Dedifferentiated amniotic fluid mesenchymal stem cell (primary cell): ENCODE data around the gene EIF2S2.
"Not testable (repeated sequence)": the region's sequence is repeated elsewhere in the genome, so short reads cannot be mapped to it uniquely, and the experiment has no call there.

Source experiments
- DNase-seq: peaks from one replicate; pipeline ENCODE4 v3.0.0-alpha.2; 2016; ENCODE audit errors: extremely low spot score

Gene EIF2S2

GRCh38 chr20:34111702-34112599 is at the start of gene EIF2S2:
Gene EIF2S2 (minus strand): TSS chr20:34112243. CDS start chr20:34112110, 133 bp downstream.
- peak; percentile 96 for DNase-seq

DNA sequence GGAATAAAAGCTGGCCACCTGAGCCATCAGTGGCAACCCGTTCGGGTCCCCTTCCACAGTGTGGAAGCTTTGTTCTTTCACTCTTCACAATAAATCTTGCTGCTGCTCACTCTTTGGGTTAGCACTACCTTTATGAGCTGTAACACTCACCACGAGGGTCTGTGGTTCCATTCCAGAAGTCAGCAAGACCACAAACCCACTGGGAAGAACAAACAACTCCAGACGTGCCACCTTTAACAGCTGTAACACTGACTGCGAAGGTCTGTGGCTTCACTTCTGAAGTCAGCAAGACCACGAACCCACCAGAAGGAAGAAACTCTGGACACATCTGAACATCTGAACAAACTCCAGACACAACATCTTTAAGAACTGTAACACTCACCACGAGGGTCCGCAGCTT is 45.7 kb upstream of the EIF2S2 start:
- not testable (repeated sequence) for DNase-seq

- DNase-seq, result no peak
These were observed 43.8 kb upstream of the EIF2S2 start for GRCh38 chr20:34155836-34156235.

- not testable (repeated sequence) for DNase-seq
These were observed 41.1 kb upstream of the EIF2S2 start for GRCh38 chr20:34153169-34153568.

DNA sequence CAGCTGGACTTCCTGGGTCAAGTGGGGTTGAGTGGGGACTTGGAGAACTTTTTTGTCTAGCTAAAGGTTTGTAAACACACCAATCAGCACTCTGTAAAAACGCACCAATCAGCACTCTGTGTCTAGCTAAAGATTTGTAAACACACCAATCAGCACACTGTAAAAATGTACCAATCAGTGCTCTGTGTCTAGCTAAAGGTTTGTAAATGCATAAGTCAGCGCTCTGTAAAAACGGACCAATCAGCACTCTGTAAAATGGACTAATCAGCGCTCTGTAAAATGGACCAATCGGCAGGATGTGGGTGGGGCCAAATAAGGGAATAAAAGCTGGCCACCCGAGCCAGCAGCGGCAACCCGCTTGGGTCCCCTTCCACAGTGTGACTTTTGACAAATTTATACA is 40.0 kb upstream of the EIF2S2 start:
- not testable (repeated sequence) for DNase-seq

DNA sequence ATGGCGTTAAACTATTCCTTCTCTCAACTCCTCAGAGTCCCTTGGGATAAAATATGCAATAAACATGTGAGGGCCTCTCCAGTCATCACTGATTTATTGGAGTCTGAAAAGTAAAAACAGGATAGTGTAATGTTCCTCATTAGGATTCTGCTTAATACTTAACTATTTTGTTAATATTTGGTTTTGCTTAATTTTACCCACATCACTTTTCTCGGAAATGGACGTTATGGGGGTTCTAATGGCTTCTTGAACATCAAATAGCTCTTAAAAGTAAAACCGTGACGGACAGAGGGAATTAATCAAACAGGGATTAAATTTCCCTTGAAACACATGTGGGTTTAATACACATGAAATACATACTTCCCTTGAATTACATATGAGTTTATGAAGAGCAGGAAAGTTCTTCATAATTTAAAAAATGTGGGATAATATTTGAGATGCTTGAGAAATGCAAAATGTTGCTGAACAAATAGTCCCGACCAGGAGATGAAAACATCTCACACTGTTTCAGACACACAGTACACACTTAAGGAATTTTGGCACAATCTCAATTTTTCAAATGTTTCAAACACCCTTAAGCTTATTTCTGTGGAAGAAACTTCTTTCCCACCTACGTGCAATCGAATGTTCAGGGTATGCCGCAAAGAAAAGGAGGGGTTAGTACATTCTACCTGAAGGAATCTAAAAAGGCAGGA is 38.4 kb upstream of the EIF2S2 start:
- DNase-seq, result no peak

DNA sequence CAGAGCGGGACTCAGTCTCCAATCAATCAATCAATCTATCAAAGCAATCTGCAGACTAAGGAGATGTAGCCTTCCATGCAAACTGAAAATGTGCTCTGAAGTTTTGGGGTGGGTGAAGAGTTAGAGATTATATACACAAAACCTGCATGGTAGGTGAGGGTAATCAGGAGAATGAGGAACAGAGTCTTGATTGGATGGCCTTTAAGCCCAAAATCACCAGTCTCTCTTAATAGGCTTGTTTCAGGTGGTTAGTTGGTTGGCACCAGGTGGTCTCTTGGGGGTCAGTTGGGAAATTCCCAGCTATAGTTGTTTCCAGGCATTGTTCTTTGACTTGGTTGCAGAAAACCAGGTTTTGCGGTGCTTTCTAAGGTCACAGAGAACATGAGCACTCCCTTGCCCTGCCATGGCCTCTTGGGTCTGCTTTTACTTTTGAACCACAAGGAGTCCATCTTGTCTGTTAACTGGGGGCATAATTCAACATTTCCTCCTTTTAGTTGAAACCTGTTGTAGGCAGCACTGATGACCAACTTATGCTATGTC is 33.3 kb upstream of the EIF2S2 start:
- DNase-seq, result no peak

- DNase-seq, result no peak
These were observed 31.9 kb upstream of the EIF2S2 start for GRCh38 chr20:34143951-34144350.

DNA sequence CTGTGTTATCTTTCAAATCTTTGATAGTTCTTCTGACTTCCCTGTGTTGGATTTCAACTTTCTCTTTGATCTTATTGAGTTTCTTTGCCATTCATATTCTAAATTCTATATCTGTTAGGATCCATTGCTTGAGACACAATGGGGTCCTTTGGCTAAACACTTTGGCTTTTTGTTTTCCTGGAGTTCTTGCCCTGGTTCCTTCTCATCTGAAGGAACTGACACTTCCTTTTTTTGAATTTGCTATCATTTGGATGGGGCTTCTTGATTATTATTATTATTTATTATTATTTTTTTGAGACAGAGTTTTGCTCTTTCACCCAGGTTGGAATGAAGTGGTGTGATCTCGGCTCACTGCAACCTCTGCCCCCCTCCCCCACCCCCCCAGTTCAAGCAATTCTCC is 30.1 kb upstream of the EIF2S2 start:
- DNase-seq, result no peak

DNA sequence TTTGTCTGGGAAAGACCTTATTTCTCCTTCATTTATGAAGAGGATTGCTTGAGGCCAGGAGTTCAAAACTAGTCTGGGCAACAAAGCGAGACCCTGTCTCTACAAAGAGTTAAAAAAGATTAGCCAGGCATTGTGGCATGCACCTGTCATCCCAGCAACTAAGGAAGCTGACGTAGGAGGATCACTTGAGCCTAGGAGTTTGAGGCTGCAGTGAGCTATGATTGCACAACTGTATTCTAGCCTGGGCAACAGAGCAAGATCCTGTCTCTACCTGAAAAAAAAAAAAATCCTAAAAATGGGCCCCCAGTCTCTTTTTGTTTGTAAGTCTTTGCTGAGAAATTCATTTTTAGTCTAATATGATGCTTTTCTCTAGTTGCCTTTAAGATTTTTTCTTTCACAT is 29.2 kb upstream of the EIF2S2 start:
- no peak for DNase-seq

DNA sequence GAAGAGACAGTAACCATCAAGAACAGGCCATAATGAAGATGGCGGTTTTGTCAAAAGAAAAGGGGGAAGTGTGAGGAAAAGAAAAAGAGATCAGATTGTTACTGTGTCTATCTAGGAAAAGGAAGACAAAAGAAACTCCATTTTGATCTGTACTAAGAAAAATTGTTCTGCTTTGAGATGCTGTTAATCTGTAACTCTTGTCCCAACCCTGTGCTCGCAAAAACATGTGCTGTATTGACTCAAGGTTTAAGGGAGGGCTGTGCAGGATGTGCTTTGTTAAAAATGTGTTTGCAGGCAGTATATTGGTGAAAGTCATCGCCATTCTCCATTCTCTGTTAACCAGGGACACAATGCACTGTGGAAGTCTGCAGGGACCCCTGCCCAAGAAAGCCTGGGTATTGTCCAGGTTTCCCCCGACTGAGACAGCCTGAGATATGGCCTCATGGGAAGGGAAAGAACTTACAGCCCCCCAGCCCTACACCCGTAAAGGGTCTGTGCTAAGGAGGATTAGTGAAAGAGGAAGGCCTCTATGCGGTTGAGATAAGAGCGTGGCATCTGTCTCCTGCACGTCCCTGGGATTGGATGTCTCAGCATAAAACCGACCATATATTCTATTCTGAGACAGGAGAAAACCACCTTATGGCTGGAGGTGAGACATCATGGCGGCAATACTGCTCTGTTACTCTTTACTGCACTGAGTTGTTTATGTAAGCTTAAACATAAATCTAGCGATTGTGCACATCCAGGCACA is 23.7 kb upstream of the EIF2S2 start:
- not testable (repeated sequence) for DNase-seq

DNA sequence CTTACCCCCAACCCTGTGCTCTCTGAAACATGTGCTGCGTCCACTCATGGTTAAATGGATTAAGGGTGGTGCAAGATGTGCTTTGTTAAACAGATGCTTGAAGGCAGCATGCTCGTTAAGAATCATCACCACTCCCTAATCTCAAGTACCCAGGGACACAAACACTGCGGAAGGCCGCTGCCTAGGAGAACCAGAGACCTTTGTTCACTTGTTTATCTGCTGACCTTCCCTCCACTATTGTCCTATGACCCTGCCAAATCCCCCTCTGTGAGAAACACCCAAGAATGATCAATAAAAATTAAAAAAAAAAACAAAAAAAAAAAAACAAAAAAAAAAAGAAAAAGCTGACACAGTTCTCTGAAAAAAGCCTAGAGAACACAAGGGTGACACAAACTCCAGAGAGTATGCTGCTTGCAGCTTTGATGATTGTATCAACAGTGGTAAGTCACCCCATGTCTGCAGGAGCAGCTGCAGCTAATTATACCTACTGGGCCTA is 21.4 kb upstream of the EIF2S2 start:
- not testable (repeated sequence) for DNase-seq

GRCh38 chr20:34132943-34133342 is 20.9 kb upstream of the EIF2S2 start:
- DNase-seq, result not testable (repeated sequence)

DNA sequence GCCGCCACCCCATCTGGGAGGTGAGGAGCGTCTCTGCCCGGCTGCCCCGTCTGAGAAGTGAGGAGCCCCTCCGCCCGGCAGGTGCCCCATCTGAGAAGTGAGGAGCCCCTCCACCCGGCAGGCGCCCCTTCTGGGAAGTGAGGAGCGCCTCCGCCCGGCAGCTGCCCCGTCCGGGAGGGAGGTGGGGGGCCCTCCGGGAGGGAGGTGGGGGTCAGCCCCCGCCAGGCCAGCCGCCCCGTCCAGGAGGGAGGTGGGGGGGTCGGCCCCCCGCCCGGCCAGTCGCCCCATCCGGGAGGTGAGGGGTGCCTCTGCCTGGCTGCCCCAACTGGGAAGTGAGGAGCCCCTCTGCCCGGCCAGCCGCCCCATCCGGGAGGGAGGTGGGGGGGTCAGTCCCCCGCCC is 20.4 kb upstream of the EIF2S2 start:
- DNase-seq, result not testable (repeated sequence)

- DNase-seq, result no peak
These were observed 19.4 kb upstream of the EIF2S2 start for GRCh38 chr20:34131491-34131890.

DNA sequence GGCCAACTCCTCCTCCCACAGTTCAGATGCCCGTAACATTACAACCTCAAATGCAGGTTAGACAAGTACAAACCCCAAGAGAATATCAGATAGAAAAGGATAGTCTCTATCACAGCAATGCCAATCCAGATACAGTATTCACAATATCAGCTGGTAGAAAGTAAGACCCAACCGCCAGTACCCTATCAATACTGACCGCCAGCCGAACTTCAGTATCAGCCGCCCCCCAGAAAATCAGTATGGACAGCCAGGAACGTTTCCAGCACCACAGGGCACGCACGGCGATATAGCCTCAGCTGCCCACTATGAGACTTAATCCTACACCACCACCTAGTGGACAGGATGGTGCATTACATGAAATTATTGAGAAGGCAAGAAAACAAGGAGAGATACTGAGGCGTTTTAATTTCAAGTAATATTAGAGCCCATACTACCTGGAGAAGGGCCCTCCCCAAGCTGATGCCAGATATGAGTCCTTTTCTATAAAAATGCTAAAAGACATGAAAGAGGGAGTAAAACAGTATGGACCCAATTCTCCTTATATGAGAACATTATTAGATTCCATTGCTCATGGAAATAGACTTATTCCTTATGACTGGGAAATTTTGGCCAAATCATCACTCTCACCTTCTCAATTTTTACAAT is 17.6 kb upstream of the EIF2S2 start:
- DNase-seq, result peak; percentile 87

DNA sequence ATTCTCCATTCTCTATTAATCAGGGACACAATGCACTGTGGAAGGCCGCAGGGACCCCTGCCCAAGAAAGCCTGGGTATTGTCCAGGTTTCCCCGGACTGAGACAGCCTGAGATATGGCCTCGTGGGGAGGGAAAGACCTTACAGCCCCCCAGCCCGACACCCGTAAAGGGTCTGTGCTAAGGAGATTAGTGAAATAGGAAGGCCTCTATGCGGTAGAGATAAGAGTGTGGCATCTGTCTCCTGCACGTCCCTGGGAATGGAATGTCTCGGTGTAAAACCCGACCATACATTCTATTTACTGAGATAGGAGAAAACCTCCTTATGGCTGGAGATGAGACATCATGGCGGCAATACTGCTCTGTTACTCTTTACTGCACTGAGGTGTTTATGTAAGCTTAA is 15.7 kb upstream of the EIF2S2 start:
- no peak for DNase-seq

GRCh38 chr20:34124469-34125249 is 12.6 kb upstream of the EIF2S2 start:
- no peak for DNase-seq

GRCh38 chr20:34123309-34123708 is 11.3 kb upstream of the EIF2S2 start:
- no peak for DNase-seq

GRCh38 chr20:34122274-34122980 is 10.4 kb upstream of the EIF2S2 start:
- no peak for DNase-seq
